Stimulated activated CD4-positive, alpha-beta T cell treated with anti-CD3 and anti-CD28 coated beads, Interleukin-1b, Interleukin-23, amount 100 ng/mL, for 4 hours (primary cell): ENCODE data around the gene PLGRKT.
A peak's percentile ranks its signal among the peaks of the same experiment; 100 is the strongest.
"Not testable (repeated sequence)": the region's sequence is repeated elsewhere in the genome, so short reads cannot be mapped to it uniquely, and the experiment has no call there.

ENCODE experiments used
- DNase-seq, 2 donors: peaks; one replicate each; pipeline ENCODE4 v3.0.0-alpha.2; 2020; ENCODE audit warnings: low read depth in 2 of 2

PLGRKT gene

GRCh38 chr9:5375790-5376477 is 61.8 kb downstream of the PLGRKT start:
- DNase-seq, result no peak

- DNase-seq, result no peak
Observed at GRCh38 chr9:5375091-5375490, 62.6 kb downstream of the PLGRKT start.

GRCh38 chr9:5364294-5365024 is 73.3 kb downstream of the PLGRKT start:
- DNase-seq, result no peak

- DNase-seq, result no peak
Observed at GRCh38 chr9:5361326-5362010, 76.3 kb downstream of the PLGRKT start.

- DNase-seq, result no peak
Observed at GRCh38 chr9:5360341-5360740, 77.4 kb downstream of the PLGRKT start.

- DNase-seq, result no peak
Observed at GRCh38 chr9:5357431-5358105, 80.2 kb downstream of the PLGRKT start.

GRCh38 chr9:5355817-5356216 is 81.9 kb downstream of the PLGRKT start:
- no peak for DNase-seq

- DNase-seq, result no peak
Observed at GRCh38 chr9:5355226-5355625, 82.5 kb downstream of the PLGRKT start.

GRCh38 chr9:5354184-5354583 is 83.5 kb downstream of the PLGRKT start:
- no peak for DNase-seq

- peak in 1 of 2 donors; percentile 3 for DNase-seq
Observed at GRCh38 chr9:5352637-5353248, 85.0 kb downstream of the PLGRKT start.

- DNase-seq, result peak in 1 of 2 donors; percentile 6
Observed at GRCh38 chr9:5338992-5339981, 98.4 kb downstream of the PLGRKT start, which contains the start of gene RLN1. TSS of gene RLN1 (minus strand) at chr9:5339876. CDS start at chr9:5339746, 130 bp downstream.

- no peak for DNase-seq
Observed at GRCh38 chr9:5336688-5337087, 101.0 kb downstream of the PLGRKT start.

GRCh38 chr9:5331276-5331675 is 106.4 kb downstream of the PLGRKT start:
- DNase-seq, result not testable (repeated sequence)

GRCh38 chr9:5326893-5327548 is 110.7 kb downstream of the PLGRKT start:
- DNase-seq, result no peak

- DNase-seq, result no peak
Observed at GRCh38 chr9:5326187-5326586, 111.5 kb downstream of the PLGRKT start.

GRCh38 chr9:5321601-5322000 is 116.1 kb downstream of the PLGRKT start:
- not testable (repeated sequence) for DNase-seq

GRCh38 chr9:5321058-5321457 is 116.7 kb downstream of the PLGRKT start:
- DNase-seq, result no peak

GRCh38 chr9:5316406-5316805 is 121.3 kb downstream of the PLGRKT start:
- not testable (repeated sequence) for DNase-seq

GRCh38 chr9:5315187-5315923 is 122.4 kb downstream of the PLGRKT start:
- DNase-seq, result no peak
